Hepatocyte (in vitro differentiated cells): ENCODE measurements around the gene GAS2L3. TPM values are rescaled to one million over a fixed set of nuclear protein-coding genes. Genes with fewer than 3 reads are reported as not detected.

ENCODE experiments used
- DNase-seq: peaks from one replicate; pipeline ENCODE4 v3.0.0-alpha.2; 2016; ENCODE audit warnings: low spot score
- H2AFZ ChIP-seq: fragments of 200-600 bp; sonication (generic); 2 replicates; pipeline ENCODE4 v1.6.0; 2016; ENCODE audit warnings: antibody characterized with exemption, mild to moderate bottlenecking
- H3K27ac ChIP-seq: fragments of 200-600 bp; sonication (generic); 2 replicates; pipeline ENCODE4 v1.5.1; 2016; ENCODE audit warnings: mild to moderate bottlenecking
- H3K27me3 ChIP-seq: fragments of 200-600 bp; sonication (generic); 2 replicates; pipeline ENCODE4 v1.6.1; 2016
- H3K36me3 ChIP-seq: fragments of 200-600 bp; sonication (generic); replicated peaks from 2 replicates; pipeline ENCODE4 v1.5.1; 2016; ENCODE audit warnings: low read depth; ENCODE audit not compliant: insufficient read depth
- H3K4me1 ChIP-seq: fragments of 200-600 bp; sonication (generic); 2 replicates; pipeline ENCODE4 v1.5.1; 2016; ENCODE audit warnings: mild to moderate bottlenecking, moderate library complexity; ENCODE audit not compliant: insufficient read depth
- H3K4me2 ChIP-seq: fragments of 200-600 bp; sonication (generic); 2 replicates; pipeline ENCODE4 v1.6.0; 2016
- H3K4me3 ChIP-seq: fragments of 200-600 bp; sonication (generic); 2 replicates; pipeline ENCODE4 v1.5.1; 2016; ENCODE audit warnings: mild to moderate bottlenecking
- H3K79me2 ChIP-seq: fragments of 200-600 bp; sonication (generic); 2 replicates; pipeline ENCODE4 v1.6.0; 2017; ENCODE audit warnings: mild to moderate bottlenecking
- H3K9me2 ChIP-seq: fragments of 200-600 bp; sonication (generic); replicated peaks from 2 replicates; pipeline ENCODE4 v1.6.0; 2017; ENCODE audit warnings: mild to moderate bottlenecking; ENCODE audit not compliant: insufficient read depth
- H3K9me3 ChIP-seq: fragments of 200-600 bp; sonication (generic); 2 replicates; pipeline ENCODE4 v1.5.1; 2016; ENCODE audit warnings: low read depth, mild to moderate bottlenecking
- H4K20me1 ChIP-seq: fragments of 200-600 bp; sonication (generic); 2 replicates; pipeline ENCODE4 v1.6.0; 2016; ENCODE audit warnings: mild to moderate bottlenecking; ENCODE audit not compliant: insufficient read depth, poor library complexity, severe bottlenecking
- CTCF ChIP-seq: fragments of 200-600 bp; sonication (generic); IDR thresholded peaks from 2 replicates; pipeline ENCODE4 v1.5.1; 2016; ENCODE audit warnings: antibody characterized with exemption, mild to moderate bottlenecking; ENCODE audit not compliant: poor library complexity
- EZH2 ChIP-seq: fragments of 200-600 bp; sonication (generic); IDR thresholded peaks from 2 replicates; pipeline ENCODE4 v1.6.1; 2016; ENCODE audit warnings: antibody characterized with exemption, mild to moderate bottlenecking, borderline replicate concordance
- EZH2phosphoT487 ChIP-seq: fragments of 200-600 bp; sonication (generic); IDR thresholded peaks from one replicate; pipeline ENCODE4 v1.6.1; 2018; ENCODE audit warnings: antibody characterized with exemption, mild to moderate bottlenecking, low read depth, moderate library complexity; ENCODE audit not compliant: unreplicated experiment, severe bottlenecking
- WGBS: methylation state at CpG from one replicate; pipeline ENCODE4 v1.1.6; 2016; ENCODE audit warnings: low lambda C conversion rate; ENCODE audit errors: missing lambda C conversion rate; 5-methylcytosine and 5-hydroxymethylcytosine counted together
- polyA plus RNA-seq: library from polyadenylated mRNA; unstranded; fragments of >200 nt; fragmentation: Nextera tagmentation; extraction: Ambion mirVana; gene quantifications from 2 replicates; pipeline ENCODE4 v1.2.1, GENCODE V29; 2016
- total RNA-seq: library from RNA; depleted of rRNA; stranded (reverse); fragments of >200 nt; gene quantifications from 2 replicates; pipeline ENCODE4 v1.2.3, GENCODE V29; 2014

The GAS2L3 gene
- total and polyA plus RNA-seq, 2 experiments from 2014 or later, result 1.8 to 14.9 TPM

GRCh38 chr12:100539202-100539601 is 34.3 kb upstream of the GAS2L3 start:
- H3K36me3 ChIP-seq, result no peaks in the 10 kb centered on the region
- TF ChIP-seq EZH2phosphoT487 (no peak), CTCF (no peak), EZH2 (no peak)

DNA sequence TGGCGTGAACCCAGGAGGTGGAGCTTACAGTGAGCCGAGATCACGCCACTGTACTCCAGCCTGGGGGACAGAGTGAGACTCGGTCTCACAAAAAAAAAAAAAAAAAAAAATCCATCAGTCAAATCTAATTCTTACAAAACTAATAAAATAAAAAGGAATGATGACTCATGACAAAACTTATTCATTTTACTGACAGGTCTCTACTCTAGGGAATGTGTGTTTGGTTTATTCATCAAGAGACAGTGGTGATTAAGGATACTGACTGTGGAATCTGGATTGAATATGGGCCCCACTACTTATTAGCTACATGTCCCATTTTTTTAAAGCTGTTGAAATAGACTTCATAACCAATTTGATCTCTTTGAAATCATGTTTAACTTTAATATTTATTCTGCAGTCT is 29.3 kb upstream of the GAS2L3 start:
- Histone ChIP-seq H3K9me2 (no peaks in the 10 kb centered on the region), H3K4me1 (no peaks in the 10 kb centered on the region), H2AFZ (no peak overlapping the region), H4K20me1 (no peaks in the 10 kb centered on the region), H3K27ac (no peak overlapping the region), H3K36me3 (no peaks in the 10 kb centered on the region), H3K27me3 (no peaks in the 10 kb centered on the region), H3K9me3 (no peaks in the 10 kb centered on the region), H3K79me2 (no peaks in the 10 kb centered on the region), H3K4me3 (no peak overlapping the region), H3K4me2 (no peak overlapping the region)
- 88% methylated on average over 4 of the region's 4 CpGs for WGBS
- no peak for DNase-seq
- TF ChIP-seq EZH2, result no peak
- no peak for TF ChIP-seq CTCF
- TF ChIP-seq EZH2phosphoT487, result no peak

More at GRCh38 chr12:100539202-100539601, 34.3 kb upstream of the GAS2L3 start:
- Histone ChIP-seq H3K79me2 (no peaks in the 10 kb centered on the region), H3K4me2 (no peak overlapping the region), H3K4me3 (no peak overlapping the region), H2AFZ (no peak overlapping the region), H3K9me2 (no peaks in the 10 kb centered on the region), H4K20me1 (no peaks in the 10 kb centered on the region), H3K4me1 (no peaks in the 10 kb centered on the region), H3K9me3 (no peaks in the 10 kb centered on the region), H3K27me3 (no peaks in the 10 kb centered on the region), H3K27ac (no peak overlapping the region)
- peak; percentile 65 for DNase-seq
- WGBS, result 44% methylated on average over 2 of the region's 2 CpGs

- Histone ChIP-seq H3K27ac (no peak overlapping the region), H3K9me2 (no peaks in the 10 kb centered on the region), H3K36me3 (no peaks in the 10 kb centered on the region), H4K20me1 (no peaks in the 10 kb centered on the region), H2AFZ (no peak overlapping the region), H3K27me3 (no peaks in the 10 kb centered on the region), H3K4me2 (no peak overlapping the region), H3K4me3 (no peak overlapping the region), H3K79me2 (no peaks in the 10 kb centered on the region), H3K4me1 (no peaks in the 10 kb centered on the region), H3K9me3 (no peaks in the 10 kb centered on the region)
- DNase-seq, result no peak
- WGBS, result 89% methylated on average over 1 of the region's 1 CpG
- TF ChIP-seq EZH2phosphoT487 (no peak), EZH2 (no peak), CTCF (no peak)
Measured at GRCh38 chr12:100545092-100545491, 28.4 kb upstream of the GAS2L3 start.

DNA sequence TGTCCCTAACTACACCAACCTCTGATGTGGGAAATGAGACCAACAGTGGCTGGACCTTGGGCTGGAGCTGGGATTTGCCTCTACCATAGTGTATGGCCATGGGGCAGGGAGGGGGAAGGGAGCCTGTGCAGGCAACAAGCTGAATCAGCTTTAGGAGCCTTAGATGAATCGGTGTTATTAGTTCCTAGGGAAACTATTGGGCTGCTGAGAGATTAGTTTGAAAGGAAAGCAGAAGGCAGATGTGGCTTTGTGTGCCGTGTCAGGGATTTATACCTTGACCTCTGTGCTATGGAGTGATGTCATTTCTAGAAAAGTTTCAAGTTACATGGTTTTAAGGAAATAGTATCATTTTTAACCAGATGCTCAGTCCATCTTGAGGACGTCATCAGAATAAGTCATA is 19.5 kb upstream of the GAS2L3 start:
- Histone ChIP-seq H3K9me2 (no peaks in the 10 kb centered on the region), H2AFZ (no peak overlapping the region), H3K4me1 (no peaks in the 10 kb centered on the region), H3K27me3 (no peaks in the 10 kb centered on the region), H3K4me2 (no peak overlapping the region), H3K36me3 (no peaks in the 10 kb centered on the region), H4K20me1 (no peaks in the 10 kb centered on the region), H3K27ac (peak overlapping the region; percentile 33), H3K4me3 (no peak overlapping the region), H3K79me2 (no peaks in the 10 kb centered on the region), H3K9me3 (no peaks in the 10 kb centered on the region)
- 26% methylated on average over 3 of the region's 3 CpGs for WGBS
- DNase-seq, result peak; percentile 46
- TF ChIP-seq CTCF, result no peak
- TF ChIP-seq EZH2, result no peak
- TF ChIP-seq EZH2phosphoT487, result no peak
